Measurements from ENCODE around the gene H6PD.

H6PD gene

GRCh38 chr1:9317072-9317471, 82.5 kb downstream of the H6PD start:
- DNase-seq (ENCODE audit: low spot score): no peak

GRCh38 chr1:9317591-9318417, 83.2 kb downstream of the H6PD start:
- no peak for DNase-seq (ENCODE audit: low spot score)

GRCh38 chr1:9319208-9319788, 84.7 kb downstream of the H6PD start:
- DNase-seq (ENCODE audit: low spot score): no peak

GRCh38 chr1:9319789-9320519, 85.4 kb downstream of the H6PD start:
- DNase-seq (ENCODE audit: low spot score): no peak
